ENCODE data around the gene CTSD. TPM values are rescaled to one million over a fixed set of nuclear protein-coding genes. Genes with fewer than 3 reads are reported as not detected.
"Not testable (repeated sequence)": the region's sequence is repeated elsewhere in the genome, so short reads cannot be mapped to it uniquely, and the experiment has no call there.

The CTSD gene
- 100 to 1,000 TPM; 192 to 208 TPM for total RNA-seq

GRCh38 chr11:1763796-1764661 lies at the start of gene CTSD:
TSS of gene CTSD (minus strand) at chr11:1763927. CDS start at chr11:1763859, 68 bp downstream.
- peak within 1 kb of the TSS; percentile 87 for H3K4me3 Mint-ChIP-seq
- no peaks in the 10 kb centered on the region for H3K27me3 Mint-ChIP-seq
- no peaks in the 10 kb centered on the region for H3K9me3 Mint-ChIP-seq
- POLR2A ChIA-PET: interaction anchor here (0.9 to 1.7 kb wide), 6 partner anchors 9 to 63 kb away, joined by 3 to 8 read pairs (median 4); no protein-coding TSS in a partner anchor
- peak; percentile 98 for DNase-seq
- H3K27ac Mint-ChIP-seq: peak within 1 kb of the TSS; percentile 87
- ATAC-seq (ENCODE audit: low read depth): peak; percentile 75
- no peaks in the 10 kb centered on the region for H3K36me3 Mint-ChIP-seq
- peaks cover 23% of the 10 kb centered on the region for H3K4me1 Mint-ChIP-seq

- H3K27me3 Mint-ChIP-seq: peaks cover 28% of the 10 kb centered on the region
- H3K27ac Mint-ChIP-seq; ATAC-seq (ENCODE audit: low read depth); DNase-seq; H3K4me1 Mint-ChIP-seq; H3K36me3 Mint-ChIP-seq; POLR2A ChIA-PET; H3K9me3 Mint-ChIP-seq; H3K4me3 Mint-ChIP-seq: not testable (repeated sequence)
Observed at GRCh38 chr11:1813356-1813755, 49.6 kb upstream of the CTSD start.

- Mint-ChIP-seq H3K9me3 (no peaks in the 10 kb centered on the region), H3K36me3 (peaks cover 2% of the 10 kb centered on the region), H3K4me3 (no peak overlapping the region), H3K4me1 (no peaks in the 10 kb centered on the region), H3K27ac (no peak overlapping the region), H3K27me3 (peaks cover 33% of the 10 kb centered on the region)
- ATAC-seq (ENCODE audit: low read depth) (no peak), DNase-seq (no peak)
- POLR2A ChIA-PET: no interaction called here
Observed at GRCh38 chr11:1812801-1813200, 49.1 kb upstream of the CTSD start.

- Mint-ChIP-seq H3K27me3 (peaks cover 38% of the 10 kb centered on the region), H3K4me3 (no peak overlapping the region), H3K36me3 (peaks cover 2% of the 10 kb centered on the region), H3K9me3 (no peaks in the 10 kb centered on the region), H3K27ac (no peak overlapping the region), H3K4me1 (no peaks in the 10 kb centered on the region)
- ATAC-seq (ENCODE audit: low read depth) (no peak), DNase-seq (no peak)
- POLR2A ChIA-PET: no interaction called here
Observed at GRCh38 chr11:1812274-1812673, 48.5 kb upstream of the CTSD start.

- H3K4me1 Mint-ChIP-seq: no peaks in the 10 kb centered on the region
- H3K9me3 Mint-ChIP-seq: no peaks in the 10 kb centered on the region
- DNase-seq (no peak), ATAC-seq (ENCODE audit: low read depth) (no peak)
- peaks cover 40% of the 10 kb centered on the region for H3K27me3 Mint-ChIP-seq
- POLR2A ChIA-PET: no interaction called here
- H3K36me3 Mint-ChIP-seq: peaks cover 2% of the 10 kb centered on the region
- H3K27ac Mint-ChIP-seq: no peak overlapping the region
- no peak overlapping the region for H3K4me3 Mint-ChIP-seq
Observed at GRCh38 chr11:1810761-1811160, 47.0 kb upstream of the CTSD start.

GRCh38 chr11:1807264-1807995 lies 43.7 kb upstream of the CTSD start:
- no peak overlapping the region for H3K27ac Mint-ChIP-seq
- no peaks in the 10 kb centered on the region for H3K9me3 Mint-ChIP-seq
- no peak for DNase-seq
- peaks cover 2% of the 10 kb centered on the region for H3K36me3 Mint-ChIP-seq
- no peak for ATAC-seq (ENCODE audit: low read depth)
- no peak overlapping the region for H3K4me3 Mint-ChIP-seq
- H3K4me1 Mint-ChIP-seq: no peaks in the 10 kb centered on the region
- peaks cover 40% of the 10 kb centered on the region for H3K27me3 Mint-ChIP-seq
- POLR2A ChIA-PET: interaction anchor here (0.9 kb wide), 1 partner anchor 43 kb away, joined by 3 read pairs; no protein-coding TSS in a partner anchor

GRCh38 chr11:1805525-1805924 lies 41.8 kb upstream of the CTSD start:
- peaks cover 30% of the 10 kb centered on the region for H3K27me3 Mint-ChIP-seq
- H3K4me3 Mint-ChIP-seq: no peak overlapping the region
- no peak overlapping the region for H3K27ac Mint-ChIP-seq
- ATAC-seq (ENCODE audit: low read depth): no peak
- peaks cover 1% of the 10 kb centered on the region for H3K4me1 Mint-ChIP-seq
- POLR2A ChIA-PET: interaction anchor here (0.6 kb wide), 1 partner anchor 77 kb away, joined by 5 read pairs; no protein-coding TSS in a partner anchor
- peaks cover 2% of the 10 kb centered on the region for H3K36me3 Mint-ChIP-seq
- no peaks in the 10 kb centered on the region for H3K9me3 Mint-ChIP-seq
- DNase-seq: no peak

- H3K36me3 Mint-ChIP-seq; H3K4me3 Mint-ChIP-seq; H3K9me3 Mint-ChIP-seq; H3K4me1 Mint-ChIP-seq; H3K27ac Mint-ChIP-seq; POLR2A ChIA-PET; DNase-seq; ATAC-seq (ENCODE audit: low read depth): not testable (repeated sequence)
- H3K27me3 Mint-ChIP-seq: peaks cover 26% of the 10 kb centered on the region
Observed at GRCh38 chr11:1803835-1804519, 40.2 kb upstream of the CTSD start.

GRCh38 chr11:1803246-1803645 lies 39.5 kb upstream of the CTSD start:
- POLR2A ChIA-PET: no interaction called here
- Mint-ChIP-seq H3K36me3 (no peaks in the 10 kb centered on the region), H3K4me3 (no peak overlapping the region), H3K4me1 (peaks cover 1% of the 10 kb centered on the region), H3K9me3 (no peaks in the 10 kb centered on the region), H3K27ac (no peak overlapping the region), H3K27me3 (peaks cover 23% of the 10 kb centered on the region)
- no peak for ATAC-seq (ENCODE audit: low read depth)
- DNase-seq: no peak

GRCh38 chr11:1797391-1798125 lies 33.8 kb upstream of the CTSD start:
- Mint-ChIP-seq H3K27me3 (peaks cover 28% of the 10 kb centered on the region), H3K4me1 (peaks cover 10% of the 10 kb centered on the region), H3K4me3 (no peak overlapping the region), H3K27ac (no peak overlapping the region), H3K36me3 (no peaks in the 10 kb centered on the region), H3K9me3 (peaks cover 1% of the 10 kb centered on the region)
- no peak for ATAC-seq (ENCODE audit: low read depth)
- DNase-seq: no peak
- POLR2A ChIA-PET: no interaction called here

GRCh38 chr11:1796413-1797011 lies 32.8 kb upstream of the CTSD start:
- Mint-ChIP-seq H3K4me3 (no peak overlapping the region), H3K9me3 (peaks cover 4% of the 10 kb centered on the region), H3K27ac (no peak overlapping the region), H3K4me1 (peaks cover 18% of the 10 kb centered on the region), H3K36me3 (no peaks in the 10 kb centered on the region), H3K27me3 (peaks cover 31% of the 10 kb centered on the region)
- no peak for ATAC-seq (ENCODE audit: low read depth)
- no peak for DNase-seq
- POLR2A ChIA-PET: no interaction called here

GRCh38 chr11:1793081-1793480 lies 29.4 kb upstream of the CTSD start:
- Mint-ChIP-seq H3K27ac (peak overlapping the region; percentile 31), H3K4me3 (peak overlapping the region; percentile 1), H3K4me1 (peaks cover 18% of the 10 kb centered on the region), H3K36me3 (no peaks in the 10 kb centered on the region), H3K9me3 (peaks cover 4% of the 10 kb centered on the region), H3K27me3 (peaks cover 38% of the 10 kb centered on the region)
- ATAC-seq (ENCODE audit: low read depth): no peak
- DNase-seq: no peak
- POLR2A ChIA-PET: interaction anchor here (0.7 to 1.2 kb wide), 4 partner anchors 35 to 951 kb away, joined by 3 to 5 read pairs (median 4); no protein-coding TSS in a partner anchor

Measured in activated naive CD8-positive, alpha-beta T cell treated with anti-CD3 and anti-CD28 coated beads, Interleukin-2, amount 10 ng/mL, durations not matched to agents 7 days and 5 days (primary cell).